HepG2 (cell line): Measurements from ENCODE around the gene NDST1. TPM values are rescaled to one million over a fixed set of nuclear protein-coding genes. Genes with fewer than 3 reads are reported as not detected.

Experiments used
- AGO2 ChIP-seq: fragments of 200-400 bp; formaldehyde crosslinking; optimal IDR thresholded peaks from 2 replicates; pipeline ENCODE3; 2017; ENCODE audit warnings: mild to moderate bottlenecking, low read depth, low read length, moderate library complexity
- ASH2L ChIP-seq: fragments of 300-600, 200-600 bp; sonication (generic); IDR thresholded peaks from 2 replicates; pipeline ENCODE4 v1.7.0; 2017; ENCODE audit warnings: low read depth, mild to moderate bottlenecking, moderate library complexity, mixed read lengths, low read length; ENCODE audit not compliant: insufficient read length
- ATF2 ChIP-seq: sonication (generic); formaldehyde crosslinking; IDR thresholded peaks from 2 replicates; pipeline ENCODE4 v1.4.0; 2020; ENCODE audit warnings: missing genetic modification reagents
- CENPT ChIP-seq: sonication (generic); formaldehyde crosslinking; IDR thresholded peaks from 2 replicates; pipeline ENCODE4 v1.8.0; 2022; ENCODE audit warnings: low read depth, mild to moderate bottlenecking, moderate library complexity, missing genetic modification reagents
- DNMT1 ChIP-seq: sonication (generic); formaldehyde crosslinking; IDR thresholded peaks from 2 replicates; pipeline ENCODE4 v1.5.1; 2020; ENCODE audit warnings: mild to moderate bottlenecking, missing genetic modification reagents
- EZH2 ChIP-seq: conservative IDR thresholded peaks from 2 replicates; pipeline ENCODE4 v1.6.1; 2012; ENCODE audit warnings: mild to moderate bottlenecking, low read depth, low read length, moderate library complexity
- JUN ChIP-seq: sonication (generic); formaldehyde crosslinking; IDR thresholded peaks from 2 replicates; pipeline ENCODE4 v1.4.0; 2020; ENCODE audit warnings: mild to moderate bottlenecking, missing genetic modification reagents
- MAFK ChIP-seq, 2 experiments: IDR thresholded peaks in 1 of 2; conservative IDR thresholded peaks in 1 of 2; 2 replicates each; pipeline ENCODE4 v1.6.1; 2011; ENCODE audit warnings: improper control_type of control experiment in 2 of 2, low read length in 2 of 2
- NFKBIZ ChIP-seq: IDR thresholded peaks from 2 replicates; pipeline ENCODE4 v1.6.1; 2018; ENCODE audit warnings: missing genetic modification reagents, missing compliant biosample characterization
- NONO ChIP-seq, 2 experiments: fragments of 450-650 bp in 1 of 2; sonication (generic) in 1 of 2; formaldehyde crosslinking in 1 of 2; IDR thresholded peaks in 1 of 2; conservative IDR thresholded peaks in 1 of 2; 2 replicates each; pipeline versions ENCODE4 v1.6.1 to v1.8.0; 2017 to 2022; ENCODE audit warnings: mild to moderate bottlenecking in 1 of 2, missing genetic modification reagents in 1 of 2, moderate library complexity in 1 of 2
- SIN3B ChIP-seq: fragments of 150-350 bp; IDR thresholded peaks from 2 replicates; pipeline ENCODE4 v1.6.1; 2014; ENCODE audit warnings: low read length
- SMARCC2 ChIP-seq: fragments of 450-650 bp; IDR thresholded peaks from 2 replicates; pipeline ENCODE4 v1.6.1; 2017; ENCODE audit warnings: antibody characterized with exemption, mild to moderate bottlenecking
- SOX5 ChIP-seq: IDR thresholded peaks from 2 replicates; pipeline ENCODE4 v1.6.1; 2016; ENCODE audit warnings: borderline replicate concordance
- TARDBP ChIP-seq: sonication (generic); formaldehyde crosslinking; IDR thresholded peaks from 2 replicates; pipeline ENCODE4 v1.8.0; 2022; ENCODE audit warnings: mild to moderate bottlenecking, missing genetic modification reagents
- ZNF20 ChIP-seq: sonication (generic); formaldehyde crosslinking; IDR thresholded peaks from 2 replicates; pipeline ENCODE4 v1.4.0; 2020; ENCODE audit warnings: mild to moderate bottlenecking, moderate library complexity, missing genetic modification reagents
- ZNF224 ChIP-seq: sonication (generic); formaldehyde crosslinking; IDR thresholded peaks from 2 replicates; pipeline ENCODE4 v1.5.0; 2020; ENCODE audit warnings: mild to moderate bottlenecking, missing genetic modification reagents
- ZNF232 ChIP-seq: sonication (generic); formaldehyde crosslinking; IDR thresholded peaks from 2 replicates; pipeline ENCODE4 v1.4.0; 2020; ENCODE audit warnings: missing genetic modification reagents, borderline replicate concordance
- ZNF34 ChIP-seq: sonication (generic); formaldehyde crosslinking; IDR thresholded peaks from 2 replicates; pipeline ENCODE4 v1.4.0; 2020; ENCODE audit warnings: mild to moderate bottlenecking, missing genetic modification reagents, borderline replicate concordance
- ZNF367 ChIP-seq: sonication (generic); formaldehyde crosslinking; IDR thresholded peaks from 2 replicates; pipeline ENCODE4 v1.4.0; 2020; ENCODE audit warnings: missing genetic modification reagents, borderline replicate concordance
- ZNF550 ChIP-seq: sonication (generic); formaldehyde crosslinking; IDR thresholded peaks from 2 replicates; pipeline ENCODE4 v1.4.0; 2020; ENCODE audit warnings: mild to moderate bottlenecking, missing genetic modification reagents, borderline replicate concordance
- ZNF660 ChIP-seq: sonication (generic); formaldehyde crosslinking; IDR thresholded peaks from 2 replicates; pipeline ENCODE4 v1.5.1; 2020; ENCODE audit warnings: mild to moderate bottlenecking, low read depth, missing genetic modification reagents, borderline replicate concordance
- polyA plus RNA-seq, 8 experiments: library from polyadenylated mRNA; depleted of rRNA in 3 of 8; stranded (reverse) in 7 of 8; unstranded in 1 of 8; fragments of >200 nt; fragmentation: Illumina TruSeq in 4 of 8; extraction: Trizol in 4 of 8; gene quantifications; 2 replicates each; pipeline versions ENCODE4 v1.2.1 to v1.2.3, GENCODE V29; 2011 to 2016; ENCODE audit warnings: low read depth in 4 of 8, missing spikeins in 1 of 8, mixed read lengths in 1 of 8; ENCODE audit not compliant: insufficient read depth in 1 of 8
- total RNA-seq, 5 experiments: library from RNA; depleted of rRNA; stranded (reverse); fragments of >200 nt; fragmentation: Illumina TruSeq; extraction: Trizol; gene quantifications; 2 replicates each; pipeline ENCODE4 v1.2.3, GENCODE V29; 2016; ENCODE audit warnings: low read depth in 1 of 5
- TF ChIP-seq, protein P1 (sequence below): sonication (generic); formaldehyde crosslinking; IDR thresholded peaks from 2 replicates; pipeline ENCODE4 v1.8.0; 2022; ENCODE audit warnings: missing genetic modification reagents, mild to moderate bottlenecking, moderate library complexity, borderline replicate concordance
- TF ChIP-seq, protein P2 (sequence below): sonication (generic); formaldehyde crosslinking; conservative IDR thresholded peaks from 2 replicates; pipeline ENCODE4 v1.4.0; 2020; ENCODE audit warnings: missing genetic modification reagents
- TF ChIP-seq, protein P3 (sequence below): sonication (generic); formaldehyde crosslinking; IDR thresholded peaks from 2 replicates; pipeline ENCODE4 v1.9.0; 2022; ENCODE audit warnings: missing genetic modification reagents, mild to moderate bottlenecking, borderline replicate concordance

NDST1 gene
- total and polyA plus RNA-seq, 2 of the 13 experiments (the other 11 are each of a cell fraction or from before 2014, with no cell fraction given) = 23.8 to 26.2 TPM

DNA sequence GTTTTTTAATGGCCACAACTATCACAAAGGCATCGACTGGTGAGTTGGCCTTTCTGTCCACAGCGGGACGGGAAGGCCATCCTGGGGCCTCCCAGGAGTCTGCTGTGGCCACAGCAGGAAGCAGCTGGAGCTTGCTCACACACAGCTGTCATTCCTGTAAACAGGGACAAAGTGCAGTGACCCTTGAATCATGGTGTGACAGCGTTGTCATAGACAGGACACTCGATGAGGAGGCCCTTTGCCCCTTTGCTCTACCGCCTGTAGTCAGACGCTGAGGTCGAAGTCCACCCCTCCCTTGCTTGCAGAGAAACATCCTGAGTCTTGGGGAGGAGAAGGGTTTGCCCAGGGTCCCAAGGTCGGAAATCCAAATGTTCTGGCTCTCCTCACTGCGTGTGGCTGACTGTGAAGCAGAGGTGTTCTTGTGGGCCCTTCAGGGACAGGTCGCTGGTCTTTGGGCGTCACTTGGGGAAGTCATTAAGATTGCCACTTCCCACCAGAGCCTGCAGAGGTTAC is 35.1 kb downstream of the NDST1 start (continued):
- TF ChIP-seq, protein P1, sequence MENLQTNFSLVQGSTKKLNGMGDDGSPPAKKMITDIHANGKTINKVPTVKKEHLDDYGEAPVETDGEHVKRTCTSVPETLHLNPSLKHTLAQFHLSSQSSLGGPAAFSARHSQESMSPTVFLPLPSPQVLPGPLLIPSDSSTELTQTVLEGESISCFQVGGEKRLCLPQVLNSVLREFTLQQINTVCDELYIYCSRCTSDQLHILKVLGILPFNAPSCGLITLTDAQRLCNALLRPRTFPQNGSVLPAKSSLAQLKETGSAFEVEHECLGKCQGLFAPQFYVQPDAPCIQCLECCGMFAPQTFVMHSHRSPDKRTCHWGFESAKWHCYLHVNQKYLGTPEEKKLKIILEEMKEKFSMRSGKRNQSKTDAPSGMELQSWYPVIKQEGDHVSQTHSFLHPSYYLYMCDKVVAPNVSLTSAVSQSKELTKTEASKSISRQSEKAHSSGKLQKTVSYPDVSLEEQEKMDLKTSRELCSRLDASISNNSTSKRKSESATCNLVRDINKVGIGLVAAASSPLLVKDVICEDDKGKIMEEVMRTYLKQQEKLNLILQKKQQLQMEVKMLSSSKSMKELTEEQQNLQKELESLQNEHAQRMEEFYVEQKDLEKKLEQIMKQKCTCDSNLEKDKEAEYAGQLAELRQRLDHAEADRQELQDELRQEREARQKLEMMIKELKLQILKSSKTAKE (CRISPR knock-in tag) = peak; percentile 99
- TF ChIP-seq DNMT1 (CRISPR knock-in tag) (peak; percentile 73; the same call in 1 of the 2 replicates), JUN (CRISPR knock-in tag) (peak; percentile 95), ASH2L (peak; percentile 95), NONO (IDR thresholded peaks at IDR 0.05) (no peak), NONO (CRISPR knock-in tag; conservative IDR thresholded peaks at IDR 0.05) (peak; percentile 100), SMARCC2 (no peak), SOX5 (CRISPR knock-in tag) (peak; percentile 98), NFKBIZ (CRISPR knock-in tag) (peak; percentile 94), SIN3B (peak; percentile 20; the same call in 1 of the 2 replicates), EZH2 (no peak), ZNF20 (CRISPR knock-in tag) (no peak), ZNF660 (CRISPR knock-in tag) (no peak), ZNF232 (peak; percentile 95; the same call in 1 of the 2 replicates), CENPT (CRISPR knock-in tag) (no peak), TARDBP (peak; percentile 99), ZNF224 (CRISPR knock-in tag) (peak; percentile 80; the same call in 1 of the 2 replicates), ZNF367 (CRISPR knock-in tag) (no peak), ATF2 (peak; percentile 99), ZNF34 (CRISPR knock-in tag) (no peak), AGO2 (peak; percentile 12), ZNF550 (CRISPR knock-in tag) (no peak), MAFK (conservative IDR thresholded peaks at IDR 0.05 in 1 of 2, IDR thresholded peaks at IDR 0.05 in 1 of 2; ENCODE audit: low read length in 2 of 2) (peak; percentile 17 to 26; a peak in 3 of 4 replicates)
- TF ChIP-seq, protein P2, sequence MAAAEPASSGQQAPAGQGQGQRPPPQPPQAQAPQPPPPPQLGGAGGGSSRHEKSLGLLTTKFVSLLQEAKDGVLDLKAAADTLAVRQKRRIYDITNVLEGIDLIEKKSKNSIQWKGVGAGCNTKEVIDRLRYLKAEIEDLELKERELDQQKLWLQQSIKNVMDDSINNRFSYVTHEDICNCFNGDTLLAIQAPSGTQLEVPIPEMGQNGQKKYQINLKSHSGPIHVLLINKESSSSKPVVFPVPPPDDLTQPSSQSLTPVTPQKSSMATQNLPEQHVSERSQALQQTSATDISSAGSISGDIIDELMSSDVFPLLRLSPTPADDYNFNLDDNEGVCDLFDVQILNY (CRISPR knock-in tag) = no peak
- TF ChIP-seq, protein P3, sequence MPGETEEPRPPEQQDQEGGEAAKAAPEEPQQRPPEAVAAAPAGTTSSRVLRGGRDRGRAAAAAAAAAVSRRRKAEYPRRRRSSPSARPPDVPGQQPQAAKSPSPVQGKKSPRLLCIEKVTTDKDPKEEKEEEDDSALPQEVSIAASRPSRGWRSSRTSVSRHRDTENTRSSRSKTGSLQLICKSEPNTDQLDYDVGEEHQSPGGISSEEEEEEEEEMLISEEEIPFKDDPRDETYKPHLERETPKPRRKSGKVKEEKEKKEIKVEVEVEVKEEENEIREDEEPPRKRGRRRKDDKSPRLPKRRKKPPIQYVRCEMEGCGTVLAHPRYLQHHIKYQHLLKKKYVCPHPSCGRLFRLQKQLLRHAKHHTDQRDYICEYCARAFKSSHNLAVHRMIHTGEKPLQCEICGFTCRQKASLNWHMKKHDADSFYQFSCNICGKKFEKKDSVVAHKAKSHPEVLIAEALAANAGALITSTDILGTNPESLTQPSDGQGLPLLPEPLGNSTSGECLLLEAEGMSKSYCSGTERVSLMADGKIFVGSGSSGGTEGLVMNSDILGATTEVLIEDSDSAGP (CRISPR knock-in tag) = peak; percentile 96
